Stimulated activated CD4-positive, alpha-beta T cell treated with anti-CD3 and anti-CD28 coated beads, Interleukin-15, amount 100 ng/mL, for 1 hour (primary cell): ENCODE measurements around the gene NPFFR1.

ENCODE experiments used
- DNase-seq, 2 donors: peaks; one replicate each; pipeline ENCODE4 v3.0.0-alpha.2; 2020; ENCODE audit warnings: low read depth in 1 of 2, low spot score in 1 of 2

Gene NPFFR1

GRCh38 chr10:70289739-70290138 is 5.9 kb upstream of the NPFFR1 start:
- DNase-seq: no peak

GRCh38 chr10:70286616-70287015 is 2.8 kb upstream of the NPFFR1 start:
- no peak for DNase-seq

- no peak for DNase-seq
These were observed 1.6 kb upstream of the NPFFR1 start for GRCh38 chr10:70285476-70285831.

GRCh38 chr10:70284542-70285475 is 1.0 kb upstream of the NPFFR1 start:
- DNase-seq: no peak

GRCh38 chr10:70283071-70283444 is 746 bp downstream of the NPFFR1 start:
- no peak for DNase-seq

GRCh38 chr10:70281609-70282008 is 2.2 kb downstream of the NPFFR1 start:
- DNase-seq: no peak

- DNase-seq: no peak
These were observed 3.7 kb downstream of the NPFFR1 start for GRCh38 chr10:70280099-70280498.

- no peak for DNase-seq
These were observed 6.3 kb downstream of the NPFFR1 start for GRCh38 chr10:70277396-70278030.

- no peak for DNase-seq
These were observed 9.2 kb downstream of the NPFFR1 start for GRCh38 chr10:70274643-70275042.

- no peak for DNase-seq
These were observed 10.9 kb downstream of the NPFFR1 start for GRCh38 chr10:70272925-70273316.

- DNase-seq: no peak
These were observed 11.5 kb downstream of the NPFFR1 start for GRCh38 chr10:70271996-70272924.

- DNase-seq: no peak
These were observed 12.9 kb downstream of the NPFFR1 start for GRCh38 chr10:70270952-70271351.

GRCh38 chr10:70269741-70270140 is 14.1 kb downstream of the NPFFR1 start:
- no peak for DNase-seq

- DNase-seq: no peak
These were observed 15.4 kb downstream of the NPFFR1 start for GRCh38 chr10:70268376-70268775.

- DNase-seq: no peak
These were observed 16.5 kb downstream of the NPFFR1 start for GRCh38 chr10:70267161-70267933.

- no peak for DNase-seq
These were observed 17.1 kb downstream of the NPFFR1 start for GRCh38 chr10:70266701-70267100.

GRCh38 chr10:70266056-70266455 is 17.7 kb downstream of the NPFFR1 start:
- no peak for DNase-seq

- no peak for DNase-seq
These were observed 18.6 kb downstream of the NPFFR1 start for GRCh38 chr10:70265032-70265689.

GRCh38 chr10:70260734-70261133 is 23.1 kb downstream of the NPFFR1 start:
- DNase-seq: no peak

GRCh38 chr10:70260259-70260658 is 23.5 kb downstream of the NPFFR1 start:
- no peak for DNase-seq
